Esophagus muscularis mucosa (tissue), 4 donors: Measurements from ENCODE around the gene ENG. TPM values are rescaled to one million over a fixed set of nuclear protein-coding genes. Genes with fewer than 3 reads are reported as not detected.

Experiments used
- DNase-seq: peaks from one replicate; pipeline ENCODE4 v3.0.0-alpha.2; 2017; ENCODE audit errors: extremely low spot score
- H3K27ac ChIP-seq, 4 donors: fragments of 200-600 bp; sonication (generic); replicated peaks in 1 of 4; 1 replicate in 3 of 4; 2 replicates in 1 of 4; pipeline ENCODE4 v1.5.1; 2016 to 2019; ENCODE audit warnings: mild to moderate bottlenecking in 1 of 4
- H3K27me3 ChIP-seq, 4 donors: fragments of 200-600 bp; sonication (generic); one replicate each; pipeline versions ENCODE4 v1.5.1 to v1.6.0; 2016 to 2019
- H3K36me3 ChIP-seq, 4 donors: fragments of 200-600 bp; sonication (generic); one replicate each; pipeline ENCODE4 v1.5.1; 2016 to 2019
- H3K4me1 ChIP-seq, 4 donors: fragments of 200-600 bp; sonication (generic); one replicate each; pipeline ENCODE4 v1.5.1; 2016 to 2019
- H3K4me3 ChIP-seq, 4 donors: fragments of 200-600 bp; sonication (generic); 1 replicate in 2 of 4; 2 replicates in 2 of 4; pipeline ENCODE4 v1.5.1; 2016 to 2019; ENCODE audit warnings: mild to moderate bottlenecking in 4 of 4, moderate library complexity in 1 of 4
- H3K9me3 ChIP-seq, 4 donors: fragments of 200-600 bp; sonication (generic); 1 replicate in 3 of 4; 2 replicates in 1 of 4; pipeline ENCODE4 v1.5.1; 2016 to 2019
- CTCF ChIP-seq, 3 experiments: fragments of 200-600 bp in 2 of 3; fragments of 450-650 bp in 1 of 3; sonication (generic) in 2 of 3; IDR thresholded peaks; one replicate each; pipeline ENCODE4 v1.5.1; 2017 to 2019; ENCODE audit warnings: antibody characterized with exemption in 3 of 3, mild to moderate bottlenecking in 2 of 3, moderate library complexity in 1 of 3
- EP300 ChIP-seq: sonication (generic); formaldehyde crosslinking; IDR thresholded peaks from one replicate; pipeline ENCODE4 v1.6.1; 2017; ENCODE audit warnings: antibody characterized with exemption
- POLR2A ChIP-seq: fragments of 450-650 bp; IDR thresholded peaks from one replicate; pipeline ENCODE4 v1.6.1; 2017; ENCODE audit warnings: antibody characterized with exemption, moderate library complexity, mild to moderate bottlenecking, low read depth
- POLR2AphosphoS5 ChIP-seq, 2 donors: sonication (generic); formaldehyde crosslinking; IDR thresholded peaks; one replicate each; pipeline ENCODE4 v1.6.1; 2017; ENCODE audit warnings: antibody characterized with exemption in 2 of 2
- WGBS: methylation state at CpG from one replicate; pipeline ENCODE4 v1.1.5; 2018; 5-methylcytosine and 5-hydroxymethylcytosine counted together
- intact Hi-C: fragments of 100-400 bp; cut with DNase I; formaldehyde crosslinking; loops from one replicate; pipeline ENCODE4 v1.15.1; 2023
- total RNA-seq, 4 donors: library from RNA; depleted of rRNA; stranded (reverse); fragments of >200 nt; gene quantifications; one replicate each; pipeline versions ENCODE4 v1.1.0 to v1.2.1, GENCODE V29; 2016

The ENG gene
- total RNA-seq, 4 donors from 2014 or later = 36.5 to 91.2 (median 78.3) TPM

GRCh38 chr9:127801955-127802575, 52.4 kb downstream of the ENG start:
- H3K27me3 ChIP-seq = no peaks in the 10 kb centered on the region
- H3K36me3 ChIP-seq = peaks cover 0 to 27% (median 15%) of the 10 kb centered on the region in 4 donors
- H3K9me3 ChIP-seq = no peaks in the 10 kb centered on the region
- TF ChIP-seq POLR2AphosphoS5 (IDR thresholded peaks at IDR 0.05) (peak in 1 of 2 donors; percentile 44), CTCF (IDR thresholded peaks at IDR 0.05) (peak in 2 of 3 experiments; percentile 8 to 27), EP300 (no peak)
- intact Hi-C loops = loop anchor here (5.0 kb wide), 1 partner anchor 120 kb away; no protein-coding TSS in a partner anchor
- peaks cover 20 to 44% (median 38%) of the 10 kb centered on the region in 4 donors for H3K4me1 ChIP-seq
- 22% methylated on average over 8 of the region's 10 CpGs for WGBS
- DNase-seq = no peak
- H3K4me3 ChIP-seq = peak overlapping the region; percentile 64 to 85 (median 80)
- H3K27ac ChIP-seq = peak overlapping the region; percentile 82 to 98 (median 94)

GRCh38 chr9:127796852-127797370, 57.5 kb downstream of the ENG start:
- Histone ChIP-seq H3K4me3 (no peak overlapping the region), H3K4me1 (peaks cover 12 to 35% (median 27%) of the 10 kb centered on the region in 4 donors), H3K9me3 (no peaks in the 10 kb centered on the region), H3K27me3 (no peaks in the 10 kb centered on the region), H3K27ac (peak overlapping the region in 2 of 4 donors; percentile 20 to 31), H3K36me3 (peaks cover 7 to 19% (median 15%) of the 10 kb centered on the region in 4 donors)
- TF ChIP-seq POLR2AphosphoS5 (IDR thresholded peaks at IDR 0.05) (no peak), POLR2A (no peak)
- WGBS = 46% methylated on average over 11 of the region's 11 CpGs
- intact Hi-C loops = no loop called here
- DNase-seq = no peak

GRCh38 chr9:127796225-127796813, 58.1 kb downstream of the ENG start:
- intact Hi-C loops = no loop called here
- Histone ChIP-seq H3K27ac (peak overlapping the region in 2 of 4 donors; percentile 20 to 31), H3K27me3 (no peaks in the 10 kb centered on the region), H3K4me1 (peaks cover 8 to 29% (median 23%) of the 10 kb centered on the region in 4 donors), H3K9me3 (no peaks in the 10 kb centered on the region), H3K36me3 (peaks cover 13 to 25% (median 21%) of the 10 kb centered on the region in 4 donors), H3K4me3 (no peak overlapping the region)
- 76% methylated on average over 6 of the region's 8 CpGs for WGBS
- no peak for DNase-seq
- peak in 1 of 2 donors; percentile 41 for TF ChIP-seq POLR2AphosphoS5 (IDR thresholded peaks at IDR 0.05)
- no peak for TF ChIP-seq CTCF (IDR thresholded peaks at IDR 0.05)

GRCh38 chr9:127794001-127794791, 60.3 kb downstream of the ENG start:
- WGBS = 70% methylated on average over 11 of the region's 14 CpGs
- TF ChIP-seq POLR2AphosphoS5 (IDR thresholded peaks at IDR 0.05) = peak in 1 of 2 donors; percentile 33
- no peak for TF ChIP-seq EP300
- Histone ChIP-seq H3K27ac (peak overlapping the region in 2 of 4 donors; percentile 34 to 57), H3K4me1 (peaks cover 23 to 41% (median 34%) of the 10 kb centered on the region in 4 donors), H3K9me3 (no peaks in the 10 kb centered on the region), H3K27me3 (no peaks in the 10 kb centered on the region), H3K4me3 (no peak overlapping the region), H3K36me3 (peaks cover 34 to 46% (median 42%) of the 10 kb centered on the region in 4 donors)
- intact Hi-C loops = no loop called here
- DNase-seq = no peak

- Histone ChIP-seq H3K4me1 (peaks cover 25 to 51% (median 43%) of the 10 kb centered on the region in 4 donors), H3K9me3 (no peaks in the 10 kb centered on the region), H3K27me3 (no peaks in the 10 kb centered on the region), H3K36me3 (peaks cover 44 to 56% (median 52%) of the 10 kb centered on the region in 4 donors), H3K4me3 (no peak overlapping the region), H3K27ac (peak overlapping the region in 2 of 4 donors; percentile 28 to 34)
- WGBS = 73% methylated on average over 8 of the region's 8 CpGs
- intact Hi-C loops = no loop called here
- no peak for DNase-seq
- TF ChIP-seq EP300 = no peak
- TF ChIP-seq CTCF (IDR thresholded peaks at IDR 0.05) = no peak
- TF ChIP-seq POLR2AphosphoS5 (IDR thresholded peaks at IDR 0.05) = no peak
- no peak for TF ChIP-seq POLR2A
Measured at GRCh38 chr9:127793093-127793708, 61.3 kb downstream of the ENG start.
